ENCODE results near the gene CIAO3. TPM values are rescaled to one million over a fixed set of nuclear protein-coding genes. Genes with fewer than 3 reads are reported as not detected.

Gene CIAO3
- total RNA-seq, 1 experiment from 2014 or later = 44.5 TPM

DNA sequence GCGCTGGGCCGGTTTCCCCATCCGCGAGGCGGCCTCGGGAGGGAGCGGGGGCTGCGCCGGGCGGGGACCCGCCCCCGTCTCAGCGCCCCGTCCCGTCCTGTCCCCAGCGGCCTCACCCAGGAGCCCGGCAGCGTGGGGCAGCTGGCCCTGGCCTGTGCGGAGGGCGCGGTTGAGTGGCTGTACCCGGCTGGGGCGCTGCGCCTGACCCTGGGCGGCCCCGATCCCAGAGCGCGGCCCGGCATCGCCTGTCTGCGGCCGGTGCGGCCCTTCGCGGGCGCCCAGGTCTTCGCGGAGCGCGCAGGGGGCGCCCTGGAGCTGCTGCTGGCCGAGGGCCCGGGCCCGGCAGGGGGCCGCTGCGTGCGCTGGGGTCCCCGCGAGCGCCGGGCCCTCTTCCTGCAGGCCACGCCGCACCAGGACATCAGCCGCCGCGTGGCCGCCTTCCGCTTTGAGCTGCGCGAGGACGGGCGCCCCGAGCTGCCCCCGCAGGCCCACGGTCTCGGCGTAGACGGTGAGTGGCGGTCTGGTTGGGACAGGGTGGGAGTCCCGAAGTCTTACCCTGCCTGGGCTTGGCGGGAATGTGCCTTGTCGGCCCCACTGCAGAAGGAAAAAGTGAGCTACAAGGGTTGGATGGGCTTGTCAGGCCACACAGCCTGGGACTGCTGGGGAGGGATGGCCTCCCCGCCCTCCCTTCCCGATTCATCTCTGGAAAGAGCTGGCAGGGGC, 25.2 kb downstream of the CIAO3 start:
- H3K27me3 Mint-ChIP-seq (ENCODE audit: insufficient read depth, unreplicated experiment) = no peaks in the 10 kb centered on the region
- no peaks in the 10 kb centered on the region for H3K36me3 ChIP-seq (ENCODE audit: control insufficient read depth, insufficient read depth, low read length)
- peaks cover 33% of the 10 kb centered on the region for H3K4me1 ChIP-seq
- H3K27me3 ChIP-seq (replicated peaks; ENCODE audit: control insufficient read depth, insufficient read depth, low read length) = no peaks in the 10 kb centered on the region
- peaks cover 17% of the 10 kb centered on the region for H3K36me3 Mint-ChIP-seq (ENCODE audit: insufficient read depth, unreplicated experiment)
- ChIA-PET POLR2A (interaction anchor here (1.1 kb wide), 1 partner anchor 13 kb away, joined by 4 read pairs; no protein-coding TSS in a partner anchor), CTCF (interaction anchor here (0.6 to 1.7 kb wide), 5 partner anchors 9 to 73 kb away, joined by 3 to 10 read pairs (median 5); partner anchors contain the start of genes CHTF18, CIAO3 and WDR24)
- H3K9me3 ChIP-seq = no peaks in the 10 kb centered on the region
- intact Hi-C loops (cut with micrococcal nuclease; ENCODE audit: unreplicated experiment) = loop anchor here (10.0 kb wide), 1 partner anchor 69 kb away; the partner anchor contains the start of genes CHTF18 and RPUSD1
- peak overlapping the region; percentile 66 for H3K4me3 Mint-ChIP-seq (ENCODE audit: unreplicated experiment)
- TF ChIP-seq, protein P1, sequence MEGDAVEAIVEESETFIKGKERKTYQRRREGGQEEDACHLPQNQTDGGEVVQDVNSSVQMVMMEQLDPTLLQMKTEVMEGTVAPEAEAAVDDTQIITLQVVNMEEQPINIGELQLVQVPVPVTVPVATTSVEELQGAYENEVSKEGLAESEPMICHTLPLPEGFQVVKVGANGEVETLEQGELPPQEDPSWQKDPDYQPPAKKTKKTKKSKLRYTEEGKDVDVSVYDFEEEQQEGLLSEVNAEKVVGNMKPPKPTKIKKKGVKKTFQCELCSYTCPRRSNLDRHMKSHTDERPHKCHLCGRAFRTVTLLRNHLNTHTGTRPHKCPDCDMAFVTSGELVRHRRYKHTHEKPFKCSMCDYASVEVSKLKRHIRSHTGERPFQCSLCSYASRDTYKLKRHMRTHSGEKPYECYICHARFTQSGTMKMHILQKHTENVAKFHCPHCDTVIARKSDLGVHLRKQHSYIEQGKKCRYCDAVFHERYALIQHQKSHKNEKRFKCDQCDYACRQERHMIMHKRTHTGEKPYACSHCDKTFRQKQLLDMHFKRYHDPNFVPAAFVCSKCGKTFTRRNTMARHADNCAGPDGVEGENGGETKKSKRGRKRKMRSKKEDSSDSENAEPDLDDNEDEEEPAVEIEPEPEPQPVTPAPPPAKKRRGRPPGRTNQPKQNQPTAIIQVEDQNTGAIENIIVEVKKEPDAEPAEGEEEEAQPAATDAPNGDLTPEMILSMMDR (IDR thresholded peaks at IDR 0.05; ENCODE audit: insufficient read depth in 1 of 2, low read depth in 1 of 2, low read length in 1 of 2, severe bottlenecking in 1 of 2, unreplicated experiment in 1 of 2) = peak; percentile 10 to 17
- no TSS peak for BruUV-seq (replicated peaks)
- H3K4me1 Mint-ChIP-seq (ENCODE audit: low read depth, unreplicated experiment) = peaks cover 7% of the 10 kb centered on the region
- no peaks in the 10 kb centered on the region for H3K9me3 Mint-ChIP-seq (ENCODE audit: unreplicated experiment)
- H3K4me3 ChIP-seq (ENCODE audit: low read depth, low read length) = peak overlapping the region; percentile 71
- no peak overlapping the region for H3K27ac Mint-ChIP-seq (ENCODE audit: unreplicated experiment)
- peak in 1 of 2 experiments; percentile 60 for DNase-seq

DNA sequence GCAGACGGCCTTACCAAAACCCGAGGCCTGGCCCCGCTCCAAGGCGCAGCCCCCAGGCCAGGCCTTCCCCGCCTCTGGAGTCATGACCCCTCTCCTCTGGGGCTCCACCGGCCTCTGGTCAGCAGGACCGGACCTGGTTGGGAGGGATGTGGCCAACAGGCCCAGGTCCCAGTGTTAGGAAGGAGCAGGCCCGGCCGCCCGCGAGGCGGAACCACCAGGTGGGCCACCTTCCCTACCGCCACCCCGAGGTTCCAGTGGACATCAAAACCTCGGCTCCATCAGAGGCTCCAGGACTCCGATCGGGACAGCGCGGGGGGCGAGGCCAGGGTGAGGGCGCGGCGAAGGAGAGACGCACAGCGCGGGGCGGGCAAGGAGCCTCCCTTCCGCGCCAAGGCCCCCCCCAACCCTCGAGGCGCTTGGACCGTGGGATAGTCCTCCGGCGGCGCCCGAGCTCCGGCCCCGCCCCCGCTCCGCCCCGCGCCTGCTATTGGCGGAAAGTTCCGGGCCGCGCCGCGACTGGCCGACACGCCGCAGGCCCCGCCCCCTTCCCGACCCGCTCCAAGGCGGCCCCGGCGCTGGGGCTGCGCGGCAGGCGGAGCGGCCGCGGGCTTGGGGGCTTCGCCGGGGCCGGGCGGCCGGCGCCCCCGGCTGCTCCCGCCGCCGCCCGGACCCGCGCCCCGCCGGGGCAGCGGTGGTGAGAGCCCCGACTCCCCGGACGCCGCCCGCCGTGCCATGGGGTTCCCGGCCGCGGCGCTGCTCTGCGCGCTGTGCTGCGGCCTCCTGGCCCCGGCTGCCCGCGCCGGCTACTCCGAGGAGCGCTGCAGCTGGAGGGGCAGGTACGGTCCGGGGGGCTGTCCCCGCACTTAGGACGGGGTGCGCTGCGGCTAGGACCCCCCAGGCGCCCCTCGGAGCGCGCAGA, 26.0 kb downstream of the CIAO3 start, which contains the start of gene METRN:
TSS of gene METRN (plus strand) at position 561 of the 919 bp plus-strand sequence. CDS start at position 733, 172 bp downstream.
- no TSS peak for BruUV-seq (replicated peaks)
- peak within 1 kb of the TSS; percentile 66 for H3K4me3 Mint-ChIP-seq (ENCODE audit: unreplicated experiment)
- ChIA-PET CTCF (interaction anchor here (1.7 kb wide), 1 partner anchor 13 kb away, joined by 10 read pairs; no protein-coding TSS in a partner anchor), POLR2A (no interaction called here)
- no peaks in the 10 kb centered on the region for H3K27me3 ChIP-seq (replicated peaks; ENCODE audit: control insufficient read depth, insufficient read depth, low read length)
- TF ChIP-seq, protein P1 (IDR thresholded peaks at IDR 0.05; ENCODE audit: insufficient read depth in 1 of 2, low read depth in 1 of 2, low read length in 1 of 2, severe bottlenecking in 1 of 2, unreplicated experiment in 1 of 2) = no peak
- no peaks in the 10 kb centered on the region for H3K9me3 ChIP-seq
- no peaks in the 10 kb centered on the region for H3K9me3 Mint-ChIP-seq (ENCODE audit: unreplicated experiment)
- peaks cover 31% of the 10 kb centered on the region for H3K4me1 ChIP-seq
- peak within 1 kb of the TSS; percentile 71 for H3K4me3 ChIP-seq (ENCODE audit: low read depth, low read length)
- DNase-seq = peak; percentile 84 to 94
- intact Hi-C loops (cut with micrococcal nuclease; ENCODE audit: unreplicated experiment) = loop anchor here (10.0 kb wide), 1 partner anchor 70 kb away; the partner anchor contains the start of genes CHTF18 and RPUSD1
- no peaks in the 10 kb centered on the region for H3K36me3 ChIP-seq (ENCODE audit: control insufficient read depth, insufficient read depth, low read length)
- H3K36me3 Mint-ChIP-seq (ENCODE audit: insufficient read depth, unreplicated experiment) = peaks cover 17% of the 10 kb centered on the region
- H3K27ac Mint-ChIP-seq (ENCODE audit: unreplicated experiment) = no peak within 1 kb of the TSS
- no peaks in the 10 kb centered on the region for H3K27me3 Mint-ChIP-seq (ENCODE audit: insufficient read depth, unreplicated experiment)
- H3K4me1 Mint-ChIP-seq (ENCODE audit: low read depth, unreplicated experiment) = peaks cover 7% of the 10 kb centered on the region

DNA sequence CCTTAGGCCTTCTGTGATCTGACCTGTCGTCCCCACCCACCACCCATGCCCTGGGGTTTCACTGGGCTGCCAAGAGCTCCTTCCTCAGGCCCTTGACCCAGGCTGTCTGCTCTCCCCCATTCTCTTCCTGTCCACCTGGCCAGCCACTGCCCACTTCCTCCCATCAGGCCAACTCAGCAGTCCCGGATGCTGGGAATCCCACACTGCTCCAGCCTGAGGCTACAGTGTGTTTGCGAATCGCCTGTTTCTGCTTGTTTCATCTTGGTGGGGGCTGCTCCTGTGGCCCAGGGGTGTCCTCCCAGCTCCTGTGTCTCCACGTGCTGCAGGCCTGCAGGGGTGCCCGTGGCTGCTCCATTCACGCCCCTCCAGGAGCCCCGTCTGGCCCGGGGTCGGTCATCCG, 26.7 kb downstream of the CIAO3 start:
- Mint-ChIP-seq H3K4me3 (ENCODE audit: unreplicated experiment) (no peak overlapping the region), H3K36me3 (ENCODE audit: insufficient read depth, unreplicated experiment) (peaks cover 17% of the 10 kb centered on the region), H3K27me3 (ENCODE audit: insufficient read depth, unreplicated experiment) (no peaks in the 10 kb centered on the region), H3K9me3 (ENCODE audit: unreplicated experiment) (no peaks in the 10 kb centered on the region), H3K27ac (ENCODE audit: unreplicated experiment) (no peak overlapping the region), H3K4me1 (ENCODE audit: low read depth, unreplicated experiment) (peaks cover 7% of the 10 kb centered on the region)
- no peak for DNase-seq
- TF ChIP-seq, protein P1 (IDR thresholded peaks at IDR 0.05; ENCODE audit: insufficient read depth in 1 of 2, low read depth in 1 of 2, low read length in 1 of 2, severe bottlenecking in 1 of 2, unreplicated experiment in 1 of 2) = no peak
- CTCF ChIA-PET = no interaction called here
- peaks cover 27% of the 10 kb centered on the region for H3K4me1 ChIP-seq
- no peak overlapping the region for H3K4me3 ChIP-seq (ENCODE audit: low read depth, low read length)
- no peaks in the 10 kb centered on the region for H3K9me3 ChIP-seq
- no peaks in the 10 kb centered on the region for H3K27me3 ChIP-seq (replicated peaks; ENCODE audit: control insufficient read depth, insufficient read depth, low read length)
- intact Hi-C loops (cut with micrococcal nuclease; ENCODE audit: unreplicated experiment) = loop anchor here (10.0 kb wide), 1 partner anchor 71 kb away; the partner anchor contains the start of genes CHTF18 and RPUSD1
- H3K36me3 ChIP-seq (ENCODE audit: control insufficient read depth, insufficient read depth, low read length) = no peaks in the 10 kb centered on the region
- no TSS peak for BruUV-seq (replicated peaks)
- POLR2A ChIA-PET = no interaction called here
